Activated CD4-positive, alpha-beta T cell treated with anti-CD3 and anti-CD28 coated beads, Interleukin-2, amount 10 ng/mL, durations not matched to agents 7 days and 5 days (primary cell): ENCODE measurements around the gene DLGAP1. TPM values are rescaled to one million over a fixed set of nuclear protein-coding genes. Genes with fewer than 3 reads are reported as not detected.

ENCODE experiments used
- CTCF ChIA-PET: fragments of 350-600 bp; sonication (Branson Sonifier 250); formaldehyde crosslinking; loops from one replicate; lab custom pipeline; 2021; ENCODE audit warnings: antibody characterized with exemption; lab: Charles Lee
- POLR2A ChIA-PET: fragments of 350-600 bp; sonication (Branson Sonifier 250); formaldehyde crosslinking; loops from one replicate; lab custom pipeline; 2021; ENCODE audit warnings: antibody characterized with exemption; lab: Charles Lee
- DNase-seq: peaks from one replicate; pipeline ENCODE4 v3.0.0-alpha.2; 2020
- H3K27ac Mint-ChIP-seq: one replicate; pipeline ENCODE4 v1.8.0; 2021; ENCODE audit warnings: mild to moderate bottlenecking, moderate library complexity, mixed read lengths
- H3K27me3 Mint-ChIP-seq: one replicate; pipeline ENCODE4 v1.8.0; 2021; ENCODE audit warnings: mixed read lengths
- H3K36me3 Mint-ChIP-seq: one replicate; pipeline ENCODE4 v1.8.0; 2021; ENCODE audit warnings: low read depth, mixed read lengths
- H3K4me1 Mint-ChIP-seq: one replicate; pipeline ENCODE4 v1.8.0; 2021; ENCODE audit warnings: mixed read lengths
- H3K4me3 Mint-ChIP-seq: one replicate; pipeline ENCODE4 v1.8.0; 2021; ENCODE audit warnings: mild to moderate bottlenecking, moderate library complexity, mixed read lengths
- H3K9me3 Mint-ChIP-seq: one replicate; pipeline ENCODE4 v1.8.0; 2021; ENCODE audit warnings: mixed read lengths
- total RNA-seq, 2 experiments: library from RNA; stranded (reverse); gene quantifications; one replicate each; pipeline ENCODE4 v1.2.3, GENCODE V29; 2021

DLGAP1 gene
- total RNA-seq, 2 experiments from 2014 or later: 0.10 TPM; not detected in 1

GRCh38 chr18:4242431-4243161 is 212.5 kb downstream of the DLGAP1 start:
- CTCF ChIA-PET: no interaction called here

GRCh38 chr18:4241090-4241617 is 214.0 kb downstream of the DLGAP1 start:
- CTCF ChIA-PET: no interaction called here
- Mint-ChIP-seq H3K9me3 (no peaks in the 10 kb centered on the region), H3K27ac (no peak overlapping the region), H3K4me1 (no peaks in the 10 kb centered on the region), H3K36me3 (no peaks in the 10 kb centered on the region), H3K4me3 (no peak overlapping the region), H3K27me3 (no peaks in the 10 kb centered on the region)
- POLR2A ChIA-PET: no interaction called here
- no peak for DNase-seq

More at GRCh38 chr18:4242431-4243161, 212.5 kb downstream of the DLGAP1 start:
- Mint-ChIP-seq H3K4me3 (no peak overlapping the region), H3K27ac (no peak overlapping the region), H3K4me1 (no peaks in the 10 kb centered on the region), H3K36me3 (no peaks in the 10 kb centered on the region), H3K9me3 (no peaks in the 10 kb centered on the region), H3K27me3 (no peaks in the 10 kb centered on the region)
- DNase-seq: no peak
- POLR2A ChIA-PET: no interaction called here

GRCh38 chr18:4238966-4239365 is 216.1 kb downstream of the DLGAP1 start:
- POLR2A ChIA-PET: no interaction called here
- no peak overlapping the region for H3K27ac Mint-ChIP-seq
- no peak overlapping the region for H3K4me3 Mint-ChIP-seq
- H3K9me3 Mint-ChIP-seq: no peaks in the 10 kb centered on the region
- CTCF ChIA-PET: no interaction called here
- H3K27me3 Mint-ChIP-seq: no peaks in the 10 kb centered on the region
- no peaks in the 10 kb centered on the region for H3K36me3 Mint-ChIP-seq
- no peak for DNase-seq
- no peaks in the 10 kb centered on the region for H3K4me1 Mint-ChIP-seq

- DNase-seq: no peak
- Mint-ChIP-seq H3K36me3 (no peaks in the 10 kb centered on the region), H3K27ac (no peak overlapping the region), H3K4me3 (no peak overlapping the region), H3K4me1 (no peaks in the 10 kb centered on the region), H3K27me3 (no peaks in the 10 kb centered on the region), H3K9me3 (no peaks in the 10 kb centered on the region)
- CTCF ChIA-PET: no interaction called here
- POLR2A ChIA-PET: no interaction called here
These were observed 217.5 kb downstream of the DLGAP1 start for GRCh38 chr18:4237664-4238041.

GRCh38 chr18:4236940-4237663 is 218.0 kb downstream of the DLGAP1 start:
- no peaks in the 10 kb centered on the region for H3K36me3 Mint-ChIP-seq
- no peaks in the 10 kb centered on the region for H3K9me3 Mint-ChIP-seq
- H3K27me3 Mint-ChIP-seq: no peaks in the 10 kb centered on the region
- CTCF ChIA-PET: interaction anchor here (0.9 kb wide), 1 partner anchor 12 kb away, joined by 3 read pairs; no protein-coding TSS in a partner anchor
- no peak for DNase-seq
- no peak overlapping the region for H3K27ac Mint-ChIP-seq
- H3K4me1 Mint-ChIP-seq: no peaks in the 10 kb centered on the region
- POLR2A ChIA-PET: no interaction called here
- H3K4me3 Mint-ChIP-seq: no peak overlapping the region

- ChIA-PET CTCF (no interaction called here), POLR2A (no interaction called here)
- H3K9me3 Mint-ChIP-seq: no peaks in the 10 kb centered on the region
These were observed 221.6 kb downstream of the DLGAP1 start for GRCh38 chr18:4233468-4233867.

GRCh38 chr18:4232656-4233055 is 222.5 kb downstream of the DLGAP1 start:
- Mint-ChIP-seq H3K27me3 (no peaks in the 10 kb centered on the region), H3K36me3 (no peaks in the 10 kb centered on the region), H3K27ac (no peak overlapping the region), H3K9me3 (no peaks in the 10 kb centered on the region), H3K4me1 (no peaks in the 10 kb centered on the region), H3K4me3 (no peak overlapping the region)
- no peak for DNase-seq
- CTCF ChIA-PET: no interaction called here
- POLR2A ChIA-PET: no interaction called here

More at GRCh38 chr18:4233468-4233867, 221.6 kb downstream of the DLGAP1 start:
- no peaks in the 10 kb centered on the region for H3K36me3 Mint-ChIP-seq
- DNase-seq: no peak
- no peaks in the 10 kb centered on the region for H3K4me1 Mint-ChIP-seq
- no peak overlapping the region for H3K4me3 Mint-ChIP-seq
- no peak overlapping the region for H3K27ac Mint-ChIP-seq
- H3K27me3 Mint-ChIP-seq: no peaks in the 10 kb centered on the region

- POLR2A ChIA-PET: no interaction called here
- H3K36me3 Mint-ChIP-seq: no peaks in the 10 kb centered on the region
These were observed 223.8 kb downstream of the DLGAP1 start for GRCh38 chr18:4231260-4231659.

GRCh38 chr18:4230450-4231168 is 224.5 kb downstream of the DLGAP1 start:
- Mint-ChIP-seq H3K36me3 (no peaks in the 10 kb centered on the region), H3K9me3 (no peaks in the 10 kb centered on the region), H3K27ac (no peak overlapping the region), H3K4me3 (no peak overlapping the region), H3K4me1 (no peaks in the 10 kb centered on the region), H3K27me3 (no peaks in the 10 kb centered on the region)
- DNase-seq: no peak
- ChIA-PET CTCF (no interaction called here), POLR2A (no interaction called here)

More at GRCh38 chr18:4231260-4231659, 223.8 kb downstream of the DLGAP1 start:
- DNase-seq: no peak
- Mint-ChIP-seq H3K27me3 (no peaks in the 10 kb centered on the region), H3K4me3 (no peak overlapping the region), H3K9me3 (no peaks in the 10 kb centered on the region), H3K4me1 (no peaks in the 10 kb centered on the region), H3K27ac (no peak overlapping the region)
- CTCF ChIA-PET: no interaction called here

GRCh38 chr18:4224031-4224704 is 230.9 kb downstream of the DLGAP1 start:
- POLR2A ChIA-PET: no interaction called here

GRCh38 chr18:4211111-4211837 is 243.8 kb downstream of the DLGAP1 start:
- no peaks in the 10 kb centered on the region for H3K27me3 Mint-ChIP-seq

More at GRCh38 chr18:4224031-4224704, 230.9 kb downstream of the DLGAP1 start:
- Mint-ChIP-seq H3K4me3 (no peak overlapping the region), H3K27me3 (no peaks in the 10 kb centered on the region), H3K4me1 (no peaks in the 10 kb centered on the region), H3K27ac (no peak overlapping the region), H3K36me3 (no peaks in the 10 kb centered on the region), H3K9me3 (no peaks in the 10 kb centered on the region)
- DNase-seq: no peak
- CTCF ChIA-PET: interaction anchor here (1.2 kb wide), 1 partner anchor 12 kb away, joined by 3 read pairs; no protein-coding TSS in a partner anchor

GRCh38 chr18:4208366-4208765 is 246.7 kb downstream of the DLGAP1 start:
- ChIA-PET POLR2A (no interaction called here), CTCF (no interaction called here)
- no peaks in the 10 kb centered on the region for H3K36me3 Mint-ChIP-seq
- no peak overlapping the region for H3K4me3 Mint-ChIP-seq
- no peaks in the 10 kb centered on the region for H3K27me3 Mint-ChIP-seq
- H3K9me3 Mint-ChIP-seq: no peaks in the 10 kb centered on the region
- DNase-seq: no peak
- H3K27ac Mint-ChIP-seq: no peak overlapping the region
- no peaks in the 10 kb centered on the region for H3K4me1 Mint-ChIP-seq

More at GRCh38 chr18:4211111-4211837, 243.8 kb downstream of the DLGAP1 start:
- CTCF ChIA-PET: no interaction called here
- Mint-ChIP-seq H3K36me3 (no peaks in the 10 kb centered on the region), H3K4me3 (no peak overlapping the region), H3K9me3 (no peaks in the 10 kb centered on the region), H3K27ac (no peak overlapping the region), H3K4me1 (no peaks in the 10 kb centered on the region)
- no peak for DNase-seq
- POLR2A ChIA-PET: no interaction called here
